Measurements from ENCODE around the gene PRPF6. TPM values are rescaled to one million over a fixed set of nuclear protein-coding genes. Genes with fewer than 3 reads are reported as not detected.

The PRPF6 gene
- total and polyA plus RNA-seq, 2 of the 13 experiments (the other 11 are each of a cell fraction or from before 2014, with no cell fraction given): 63.7 to 101 TPM

DNA sequence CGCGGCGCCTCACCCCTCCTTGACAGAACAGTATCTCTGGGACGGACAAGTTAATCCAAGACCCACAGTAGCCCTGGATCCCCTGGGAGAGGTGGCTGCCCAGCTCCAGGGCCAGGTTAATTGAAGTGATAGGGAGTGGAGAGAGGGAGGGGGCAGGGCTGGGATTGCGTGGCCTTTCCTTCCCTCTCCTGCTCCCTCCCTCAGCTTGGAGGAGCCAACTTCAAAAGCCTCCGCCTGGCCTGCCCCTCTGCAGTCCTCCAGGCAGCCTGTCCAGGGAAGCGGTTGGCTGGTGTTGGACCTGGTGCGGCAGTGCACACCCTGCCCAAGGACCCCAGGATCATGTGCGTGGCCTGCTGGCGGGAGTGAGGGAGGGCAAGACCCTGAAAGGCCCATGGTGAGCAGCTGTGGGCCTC, 55.0 kb downstream of the PRPF6 start, which contains the start of gene C20orf204 (continued):
- TF ChIP-seq ZNF367 (CRISPR knock-in tag; IDR thresholded peaks at IDR 0.05; ENCODE audit: borderline replicate concordance) (no peak), CHD2 (IDR thresholded peaks at IDR 0.05; ENCODE audit: low read depth, low read length) (no peak), ZNF557 (CRISPR knock-in tag; IDR thresholded peaks at IDR 0.05) (0 out of 2 replicates have a peak, but pooled peaks have one; percentile 36), FOXJ3 (CRISPR knock-in tag; IDR thresholded peaks at IDR 0.05; ENCODE audit: borderline replicate concordance) (no peak), ADNP (CRISPR knock-in tag; IDR thresholded peaks at IDR 0.05) (no peak), JUNB (CRISPR knock-in tag; IDR thresholded peaks at IDR 0.05; ENCODE audit: borderline replicate concordance) (0 out of 2 replicates have a peak, but pooled peaks have one; percentile 55), HMGA1 (CRISPR knock-in tag; conservative IDR thresholded peaks at IDR 0.05) (no peak), AHR (CRISPR knock-in tag; IDR thresholded peaks at IDR 0.05) (peak; percentile 93), DNMT1 (CRISPR knock-in tag; IDR thresholded peaks at IDR 0.05) (peak; percentile 52; the same call in 1 of the 2 replicates), CENPX (CRISPR knock-in tag; IDR thresholded peaks at IDR 0.05) (no peak), KLF16 (CRISPR knock-in tag; IDR thresholded peaks at IDR 0.05) (peak; percentile 83 to 90), ZNF484 (CRISPR knock-in tag; IDR thresholded peaks at IDR 0.05; ENCODE audit: borderline replicate concordance, low read depth) (peak; percentile 3; the same call in 1 of the 2 replicates), KDM6A (CRISPR knock-in tag; IDR thresholded peaks at IDR 0.05; ENCODE audit: low read depth) (peak; percentile 58), NR3C1 (CRISPR knock-in tag; IDR thresholded peaks at IDR 0.05) (no peak), ZZZ3 (CRISPR knock-in tag; IDR thresholded peaks at IDR 0.05; ENCODE audit: borderline replicate concordance) (no peak), ZMAT3 (CRISPR knock-in tag; conservative IDR thresholded peaks at IDR 0.05) (peak; percentile 61; the same call in 1 of the 2 replicates), ELF4 (CRISPR knock-in tag; IDR thresholded peaks at IDR 0.05; ENCODE audit: borderline replicate concordance) (no peak), PLRG1 (conservative IDR thresholded peaks at IDR 0.05) (no peak), PHF20 (CRISPR knock-in tag; IDR thresholded peaks at IDR 0.05) (peak; percentile 48; the same call in 1 of the 2 replicates)
- TF ChIP-seq, protein P1, sequence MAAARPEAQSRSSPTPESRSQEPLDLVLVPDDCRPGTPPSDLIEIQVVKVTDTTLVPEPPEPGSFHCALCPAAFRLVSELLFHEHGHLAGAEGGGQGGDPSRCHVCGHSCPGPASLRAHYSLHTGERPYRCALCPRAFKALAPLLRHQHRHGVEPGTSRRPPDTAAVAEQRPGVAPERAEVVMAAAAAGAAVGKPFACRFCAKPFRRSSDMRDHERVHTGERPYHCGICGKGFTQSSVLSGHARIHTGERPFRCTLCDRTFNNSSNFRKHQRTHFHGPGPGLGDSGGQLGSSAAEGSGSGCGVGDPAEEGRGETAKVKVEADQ (CRISPR knock-in tag; IDR thresholded peaks at IDR 0.05; ENCODE audit: borderline replicate concordance): peak; percentile 66
- TF ChIP-seq, protein P2, sequence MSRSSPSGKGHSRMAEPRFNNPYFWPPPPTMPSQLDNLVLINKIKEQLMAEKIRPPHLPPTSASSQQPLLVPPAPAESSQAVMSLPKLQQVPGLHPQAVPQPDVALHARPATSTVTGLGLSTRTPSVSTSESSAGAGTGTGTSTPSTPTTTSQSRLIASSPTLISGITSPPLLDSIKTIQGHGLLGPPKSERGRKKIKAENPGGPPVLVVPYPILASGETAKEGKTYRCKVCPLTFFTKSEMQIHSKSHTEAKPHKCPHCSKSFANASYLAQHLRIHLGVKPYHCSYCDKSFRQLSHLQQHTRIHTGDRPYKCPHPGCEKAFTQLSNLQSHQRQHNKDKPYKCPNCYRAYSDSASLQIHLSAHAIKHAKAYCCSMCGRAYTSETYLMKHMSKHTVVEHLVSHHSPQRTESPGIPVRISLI (CRISPR knock-in tag; IDR thresholded peaks at IDR 0.05; ENCODE audit: borderline replicate concordance): no peak; the same call in 1 of the 2 replicates
- TF ChIP-seq, protein P3, sequence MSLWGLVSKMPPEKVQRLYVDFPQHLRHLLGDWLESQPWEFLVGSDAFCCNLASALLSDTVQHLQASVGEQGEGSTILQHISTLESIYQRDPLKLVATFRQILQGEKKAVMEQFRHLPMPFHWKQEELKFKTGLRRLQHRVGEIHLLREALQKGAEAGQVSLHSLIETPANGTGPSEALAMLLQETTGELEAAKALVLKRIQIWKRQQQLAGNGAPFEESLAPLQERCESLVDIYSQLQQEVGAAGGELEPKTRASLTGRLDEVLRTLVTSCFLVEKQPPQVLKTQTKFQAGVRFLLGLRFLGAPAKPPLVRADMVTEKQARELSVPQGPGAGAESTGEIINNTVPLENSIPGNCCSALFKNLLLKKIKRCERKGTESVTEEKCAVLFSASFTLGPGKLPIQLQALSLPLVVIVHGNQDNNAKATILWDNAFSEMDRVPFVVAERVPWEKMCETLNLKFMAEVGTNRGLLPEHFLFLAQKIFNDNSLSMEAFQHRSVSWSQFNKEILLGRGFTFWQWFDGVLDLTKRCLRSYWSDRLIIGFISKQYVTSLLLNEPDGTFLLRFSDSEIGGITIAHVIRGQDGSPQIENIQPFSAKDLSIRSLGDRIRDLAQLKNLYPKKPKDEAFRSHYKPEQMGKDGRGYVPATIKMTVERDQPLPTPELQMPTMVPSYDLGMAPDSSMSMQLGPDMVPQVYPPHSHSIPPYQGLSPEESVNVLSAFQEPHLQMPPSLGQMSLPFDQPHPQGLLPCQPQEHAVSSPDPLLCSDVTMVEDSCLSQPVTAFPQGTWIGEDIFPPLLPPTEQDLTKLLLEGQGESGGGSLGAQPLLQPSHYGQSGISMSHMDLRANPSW (CRISPR knock-in tag; IDR thresholded peaks at IDR 0.05; ENCODE audit: borderline replicate concordance): no peak; the same call in 1 of the 2 replicates
- TF ChIP-seq, protein P4, sequence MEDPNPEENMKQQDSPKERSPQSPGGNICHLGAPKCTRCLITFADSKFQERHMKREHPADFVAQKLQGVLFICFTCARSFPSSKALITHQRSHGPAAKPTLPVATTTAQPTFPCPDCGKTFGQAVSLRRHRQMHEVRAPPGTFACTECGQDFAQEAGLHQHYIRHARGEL (CRISPR knock-in tag; IDR thresholded peaks at IDR 0.05): no peak
- TF ChIP-seq, protein P5, sequence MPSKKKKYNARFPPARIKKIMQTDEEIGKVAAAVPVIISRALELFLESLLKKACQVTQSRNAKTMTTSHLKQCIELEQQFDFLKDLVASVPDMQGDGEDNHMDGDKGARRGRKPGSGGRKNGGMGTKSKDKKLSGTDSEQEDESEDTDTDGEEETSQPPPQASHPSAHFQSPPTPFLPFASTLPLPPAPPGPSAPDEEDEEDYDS (CRISPR knock-in tag; IDR thresholded peaks at IDR 0.05): peak; percentile 95
- TF ChIP-seq, protein P6, sequence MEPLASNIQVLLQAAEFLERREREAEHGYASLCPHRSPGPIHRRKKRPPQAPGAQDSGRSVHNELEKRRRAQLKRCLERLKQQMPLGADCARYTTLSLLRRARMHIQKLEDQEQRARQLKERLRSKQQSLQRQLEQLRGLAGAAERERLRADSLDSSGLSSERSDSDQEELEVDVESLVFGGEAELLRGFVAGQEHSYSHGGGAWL (CRISPR knock-in tag; IDR thresholded peaks at IDR 0.05): no peak; the same call in 1 of the 2 replicates

Measured in HepG2 (cell line).